HUDEP-2 (cell line): ENCODE data around the gene GALT.

ENCODE experiments used
- DNase-seq, 76 experiments: peaks; one replicate each; lab custom pipeline; 2025; ENCODE audit not compliant: unreplicated experiment in 76 of 76; lab: John Stamatoyannopoulos, UW

Gene GALT

DNA sequence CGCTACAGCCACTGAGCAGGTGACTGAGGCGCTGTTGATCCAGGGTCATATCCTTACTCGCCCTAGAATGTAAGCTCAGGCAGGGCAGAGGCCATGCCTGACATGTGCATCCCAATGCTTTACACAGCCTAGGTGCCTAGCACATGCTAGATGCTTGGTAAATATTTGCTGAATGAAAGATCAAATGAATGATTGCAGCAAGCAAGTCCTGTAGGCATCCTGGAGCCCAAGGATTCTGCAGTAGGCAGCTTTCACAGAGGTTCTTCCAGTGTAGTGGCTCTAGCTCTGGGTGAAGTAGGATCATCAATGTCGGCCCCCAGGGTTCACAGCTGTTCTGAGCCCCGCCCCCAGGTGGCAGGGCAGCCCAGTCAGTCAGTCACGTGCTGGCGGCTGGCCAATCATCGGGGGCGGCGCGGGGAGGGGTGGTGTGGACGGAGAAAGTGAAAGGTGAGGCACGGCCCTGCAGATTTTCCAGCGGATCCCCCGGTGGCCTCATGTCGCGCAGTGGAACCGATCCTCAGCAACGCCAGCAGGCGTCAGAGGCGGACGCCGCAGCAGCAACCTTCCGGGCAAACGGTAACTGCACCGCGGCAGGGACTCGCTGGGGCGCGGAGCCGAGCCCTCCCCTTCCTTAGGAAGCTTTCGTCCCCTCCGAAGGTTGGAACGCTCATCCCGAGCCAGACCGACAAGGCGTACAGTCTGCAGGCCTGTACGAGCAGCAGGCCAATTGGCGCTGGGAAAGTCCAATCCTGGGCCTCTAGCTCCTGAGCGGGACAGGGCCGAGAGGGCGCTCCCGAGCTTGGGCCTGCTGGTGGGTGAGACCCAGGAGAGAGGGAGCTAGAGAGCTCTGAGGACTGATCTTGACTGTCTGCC is at the start of gene GALT:
TSS of gene GALT (plus strand) at position 465 of the 873 bp plus-strand sequence. CDS start at position 495, 30 bp downstream.
- peak in 74 of 76 experiments; percentile 54 to 97 (median 89) for DNase-seq

DNA sequence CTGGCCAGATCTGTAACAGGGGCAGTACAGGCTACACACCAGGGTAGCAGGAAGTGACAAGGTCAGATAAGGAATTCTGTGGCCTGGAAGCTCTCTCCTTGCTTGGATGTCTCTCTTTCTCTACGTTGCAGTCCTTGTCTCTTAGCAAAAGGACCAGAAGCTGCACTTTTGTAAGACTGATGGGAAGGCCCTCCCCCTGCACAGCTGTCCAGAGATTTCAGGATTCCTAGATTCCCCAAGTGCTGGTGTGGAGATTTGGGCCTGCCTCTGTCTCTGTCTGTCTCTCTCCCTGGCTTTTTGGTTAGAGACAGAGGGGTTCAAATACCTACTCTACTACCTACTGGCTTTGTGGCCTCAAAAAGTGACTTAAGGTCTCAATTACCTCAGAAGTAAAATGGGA is 46.9 kb upstream of the GALT start:
- no peak for DNase-seq

DNA sequence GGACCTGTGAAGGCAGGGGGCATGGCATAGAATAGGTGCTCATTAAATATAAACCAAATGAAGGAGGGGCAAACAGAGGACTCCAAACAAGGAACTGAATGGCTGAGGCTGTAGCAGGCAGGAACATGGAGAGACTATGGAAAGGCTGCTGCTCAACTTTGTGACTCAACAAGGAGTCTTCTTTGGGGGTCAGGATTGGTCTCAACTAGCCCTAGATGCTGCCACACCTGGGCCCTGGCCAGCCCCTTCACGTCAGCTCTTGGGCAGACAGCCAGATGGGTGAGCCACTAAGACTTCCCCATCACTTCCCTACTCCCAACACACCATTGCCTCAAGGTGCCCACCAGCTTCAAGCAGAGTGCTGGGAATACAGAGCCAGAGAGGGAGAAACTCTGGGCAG is 45.6 kb upstream of the GALT start:
- no peak for DNase-seq

DNA sequence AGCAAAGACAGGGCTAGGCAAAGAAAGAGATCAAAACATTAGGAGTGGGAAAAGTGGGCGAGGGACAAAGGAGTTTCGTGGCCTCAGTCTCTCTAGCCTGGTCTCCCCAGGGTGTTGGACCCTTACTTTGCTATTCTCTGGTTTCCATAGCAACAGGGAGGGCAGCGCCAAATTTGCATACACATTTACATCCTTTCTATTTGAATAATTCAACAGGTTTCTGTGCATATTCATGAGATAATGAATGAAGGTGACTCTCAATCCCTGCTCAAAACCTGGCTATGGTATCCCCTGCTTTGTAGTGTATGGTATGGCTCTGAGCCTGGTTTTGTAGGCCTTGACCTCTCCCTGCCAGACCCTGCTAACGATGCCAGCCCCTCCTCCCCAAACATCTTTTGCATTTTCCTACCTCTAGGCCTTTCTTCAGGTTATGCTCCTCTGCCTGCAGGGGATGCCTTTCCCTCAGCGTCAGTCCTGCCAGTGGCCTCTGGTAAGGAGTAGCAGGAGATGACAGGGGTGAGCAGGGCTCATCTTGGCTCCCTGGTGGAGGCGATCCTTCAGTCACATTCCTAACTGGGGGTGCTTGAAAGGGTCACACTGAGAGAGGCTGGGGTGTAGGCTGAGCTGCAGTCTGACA is 44.4 kb upstream of the GALT start:
- DNase-seq = no peak

DNA sequence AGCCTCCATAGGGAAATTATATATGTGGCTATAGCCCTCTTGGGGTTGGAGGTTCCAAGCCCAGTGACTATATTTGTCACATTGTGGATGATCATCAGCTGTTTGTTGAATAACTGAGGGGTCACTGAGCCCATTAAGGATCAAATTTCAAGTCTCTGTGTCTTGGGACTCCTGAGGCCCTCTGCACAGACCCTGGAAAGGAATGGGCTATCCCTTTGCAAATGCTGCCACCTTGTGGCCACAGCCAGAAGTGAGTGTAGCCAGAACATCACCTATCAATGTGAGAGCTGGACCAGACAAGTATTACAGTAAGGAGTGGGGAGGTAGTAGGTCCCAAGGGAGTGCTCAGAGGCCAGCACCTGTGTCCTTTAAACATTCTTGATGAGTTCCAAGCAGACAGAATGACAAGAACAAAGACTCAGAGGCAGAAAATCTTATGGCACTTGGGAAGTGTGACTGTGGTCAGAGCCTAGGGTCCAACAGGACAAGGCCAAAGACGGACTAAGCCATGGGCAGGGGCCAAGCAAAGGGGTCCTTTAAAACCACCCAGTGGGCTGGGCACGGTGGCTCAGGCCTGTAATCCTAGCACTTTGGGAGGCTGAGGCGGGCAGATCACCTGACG is 42.8 kb upstream of the GALT start:
- DNase-seq = peak in 68 of 76 experiments; percentile 5 to 80 (median 48)

DNA sequence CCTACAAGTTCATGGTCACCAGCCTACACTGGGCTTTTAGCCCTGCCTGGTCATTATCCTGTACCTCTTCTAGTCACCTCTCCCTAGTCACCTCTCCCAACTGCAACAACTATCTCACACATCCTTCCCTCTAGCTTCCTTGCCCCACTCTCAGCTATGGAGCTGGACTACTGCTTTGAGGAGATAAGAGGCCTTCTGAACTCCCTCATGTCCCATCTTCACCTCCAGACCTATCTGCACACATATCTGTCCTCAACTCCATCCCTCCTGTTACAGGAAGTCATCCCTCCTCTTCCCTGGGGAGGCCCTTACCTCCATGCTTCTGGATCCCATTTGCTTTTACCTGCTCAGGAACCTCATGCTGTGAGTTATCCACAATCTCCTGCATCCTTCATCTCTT is 40.3 kb upstream of the GALT start:
- DNase-seq = no peak

DNA sequence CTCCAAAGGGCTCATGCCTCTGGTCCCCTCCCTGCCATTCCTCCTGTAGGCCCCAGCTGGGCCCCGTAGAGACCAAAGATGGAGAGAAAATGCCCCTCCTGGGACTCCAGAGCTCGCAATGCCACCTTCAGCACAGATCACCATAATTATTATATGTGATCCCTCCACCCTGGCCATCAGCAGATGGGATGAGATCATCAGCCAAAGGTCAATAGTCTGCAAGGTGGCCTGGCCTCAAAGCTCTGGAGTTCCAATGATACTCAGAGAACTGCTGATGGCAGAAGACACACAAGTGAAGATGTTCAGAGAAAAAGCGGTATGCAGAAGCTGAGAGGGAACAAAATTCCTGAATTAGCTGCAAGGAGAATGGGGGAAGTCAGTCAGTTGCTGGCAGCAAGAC is 39.6 kb upstream of the GALT start:
- no peak for DNase-seq

DNA sequence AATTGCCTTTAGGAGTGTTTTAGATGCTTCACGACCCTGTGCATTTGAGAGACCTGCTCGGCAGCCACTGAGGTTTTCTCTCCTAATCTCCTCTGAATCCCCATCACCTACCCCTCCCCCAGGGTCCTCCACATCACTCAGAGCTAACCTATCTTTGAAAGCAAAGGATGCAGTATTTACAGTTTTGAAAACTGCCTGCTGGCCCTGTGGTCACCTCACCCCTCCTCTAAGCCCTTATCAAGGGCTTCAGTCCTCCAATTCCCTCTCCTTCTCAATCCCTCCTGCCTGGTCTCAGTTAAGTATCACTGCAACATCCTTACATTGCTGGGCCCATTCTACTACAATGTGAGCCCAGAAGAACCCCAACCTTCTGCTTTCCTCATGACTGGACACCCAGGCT is 39.1 kb upstream of the GALT start:
- DNase-seq = no peak

DNA sequence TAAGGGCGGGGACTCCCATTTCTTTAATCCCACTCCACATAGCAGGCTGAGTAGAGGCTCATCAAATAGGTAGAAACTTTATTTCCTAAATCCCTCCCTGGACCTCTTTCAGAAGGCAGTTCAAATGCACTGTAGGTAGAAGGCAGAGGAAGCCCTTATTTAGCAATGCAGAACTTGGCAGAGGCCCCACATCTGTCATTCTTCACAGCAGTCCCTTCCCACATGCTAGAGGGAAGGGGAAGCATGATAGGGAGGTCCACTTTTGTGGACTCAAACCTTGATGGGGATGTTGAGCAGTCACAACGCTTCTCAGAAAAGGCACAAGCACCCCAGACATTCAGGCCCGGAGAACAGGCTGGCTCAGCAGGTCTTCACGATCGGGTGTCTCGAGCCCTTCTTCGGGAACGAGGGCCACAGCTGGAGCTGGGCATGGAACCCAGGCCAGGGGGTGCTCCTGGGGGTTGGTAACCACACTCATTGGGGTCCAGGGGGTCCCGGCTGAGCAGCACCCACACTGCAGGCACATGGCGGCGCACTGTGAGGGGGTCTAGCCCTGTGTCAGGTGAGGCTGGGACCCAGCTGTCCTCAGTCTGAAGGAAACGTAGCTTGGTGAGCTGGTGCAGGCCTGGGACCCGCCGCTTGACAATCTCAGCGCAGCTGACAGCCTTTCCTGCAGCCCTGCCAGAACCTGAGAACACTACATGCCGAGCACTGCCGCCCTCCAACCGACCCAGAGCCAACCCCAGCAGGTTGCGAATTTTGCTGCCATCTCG is 35.9 kb upstream of the GALT start:
- peak in 2 of 76 experiments; percentile 3 to 14 for DNase-seq

DNA sequence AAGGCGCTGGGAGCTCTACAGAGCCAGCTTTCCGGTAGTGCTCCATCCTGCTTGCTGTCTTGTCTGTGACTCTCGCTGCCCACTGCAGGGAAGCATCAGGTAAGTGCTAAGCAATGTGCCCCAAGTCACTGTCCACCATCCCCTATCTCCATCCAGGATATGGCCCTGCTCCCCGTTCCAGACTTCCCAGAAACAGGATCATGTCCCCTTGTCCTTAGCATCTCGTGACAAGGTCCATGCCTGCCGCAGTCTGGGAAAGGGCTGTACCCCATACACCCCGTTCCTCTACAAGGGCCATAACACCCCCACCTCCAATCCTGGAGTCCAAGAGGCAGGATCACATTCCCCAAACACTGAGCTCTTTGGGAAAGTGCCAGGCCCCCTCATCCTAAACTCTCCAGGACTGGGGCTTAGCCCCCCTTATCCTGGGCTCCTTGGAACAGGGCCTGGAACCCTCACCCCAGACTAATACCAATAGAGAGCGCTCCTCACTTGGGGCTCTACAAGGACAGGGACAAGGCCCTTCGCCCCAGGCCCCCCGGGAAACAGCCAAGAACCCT is 35.1 kb upstream of the GALT start:
- no peak for DNase-seq

DNA sequence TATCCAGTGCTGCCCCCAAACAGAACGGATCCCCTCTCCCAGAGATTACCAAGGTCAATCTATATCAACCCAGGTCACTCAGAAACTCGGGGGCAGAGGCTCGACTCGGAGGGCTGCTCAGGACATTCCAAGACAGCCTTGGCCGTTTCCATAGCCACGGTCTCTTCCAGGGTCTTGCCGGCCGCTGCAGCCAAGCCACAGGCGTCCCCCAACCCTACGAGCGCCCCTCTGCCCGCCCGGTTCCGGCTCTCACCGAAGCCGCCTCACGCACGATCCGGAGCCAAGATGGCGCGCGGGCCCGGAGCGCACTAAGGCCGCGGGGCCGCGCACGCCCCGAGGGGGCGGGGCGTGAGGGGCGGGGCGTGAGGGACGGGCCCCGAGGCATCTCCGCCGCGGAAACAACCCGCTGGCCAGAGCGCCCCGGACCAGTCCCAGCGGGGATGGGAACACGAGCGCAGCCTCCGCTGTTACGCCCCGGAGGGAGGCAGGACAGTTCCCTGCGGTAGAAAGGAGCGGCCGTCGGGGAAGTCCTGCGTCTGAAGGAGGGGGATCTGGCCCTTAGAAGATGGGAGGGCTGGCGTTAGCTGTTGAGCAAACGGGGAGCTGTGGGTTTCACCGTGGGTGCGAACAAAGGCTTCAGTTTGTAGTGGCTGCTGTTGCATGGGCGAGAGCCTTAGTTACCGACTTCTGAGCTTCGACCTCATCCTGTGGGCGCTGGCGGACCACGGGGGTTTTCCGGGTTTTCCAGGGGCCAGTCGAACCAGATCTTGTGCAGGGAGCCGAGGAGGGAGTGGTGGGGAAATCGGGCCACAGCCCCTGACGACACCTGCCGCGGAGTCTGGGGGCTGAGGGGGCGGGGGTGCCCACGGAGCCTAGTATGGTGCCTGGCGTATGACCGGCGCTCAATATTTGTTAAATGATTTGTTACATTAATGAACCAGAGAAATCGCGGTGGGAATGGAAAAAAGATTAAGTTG is 34.4 kb upstream of the GALT start, which contains the start of gene RPP25L:
TSS of gene RPP25L (minus strand) at position 287 of the 977 bp plus-strand sequence. CDS start 801 bp downstream, outside the sequence.
- DNase-seq = peak in 72 of 76 experiments; percentile 10 to 85 (median 66)

DNA sequence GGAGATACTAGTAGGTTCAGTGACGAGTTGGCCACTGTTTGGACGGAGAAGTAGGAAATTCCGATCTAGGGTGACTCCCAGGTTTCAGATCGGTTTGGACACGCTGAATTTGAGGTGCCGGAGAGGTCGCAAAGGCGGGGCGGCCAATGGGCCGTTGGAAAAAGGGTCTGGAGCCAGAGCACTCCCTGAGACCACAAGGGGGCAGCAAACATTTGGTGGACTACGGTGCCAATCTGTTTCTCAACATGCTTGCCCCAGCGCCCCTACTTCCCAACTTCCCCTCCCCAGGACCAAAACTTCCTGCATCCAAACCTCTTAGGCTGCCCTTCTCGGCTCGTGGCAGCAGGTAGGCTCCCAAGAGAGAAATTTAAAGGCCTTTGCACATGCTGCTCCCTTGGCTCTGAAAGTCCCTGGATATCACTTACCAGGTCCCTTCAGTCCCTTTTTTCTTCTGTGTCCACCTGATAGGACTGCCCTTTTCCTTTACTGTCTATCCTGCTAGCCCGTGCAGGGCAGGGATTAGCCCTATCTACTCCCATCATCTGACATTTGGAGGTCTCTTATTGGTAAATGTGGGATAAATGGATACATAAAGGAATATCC is 33.6 kb upstream of the GALT start:
- DNase-seq = peak in 66 of 76 experiments; percentile 20 to 83 (median 52)

DNA sequence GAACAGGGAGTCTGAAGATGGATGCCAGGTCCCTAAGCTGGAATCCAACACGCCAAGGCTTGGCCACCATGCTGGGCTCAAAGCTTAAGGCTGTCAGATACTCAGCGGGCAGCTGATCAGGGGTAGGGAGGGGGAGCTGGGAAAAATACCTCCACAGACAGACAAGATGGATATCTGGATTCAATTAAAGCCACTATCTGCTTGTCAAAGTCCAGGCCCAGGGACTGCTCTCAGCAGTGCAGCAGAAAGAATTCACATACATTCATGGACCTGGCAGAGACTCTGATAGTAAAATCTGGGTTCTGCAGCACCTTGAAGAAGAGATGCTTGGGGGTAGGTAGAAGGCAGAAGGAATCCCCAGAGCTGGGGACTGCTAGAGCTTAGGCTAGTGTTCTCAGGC is 31.3 kb upstream of the GALT start:
- no peak for DNase-seq

DNA sequence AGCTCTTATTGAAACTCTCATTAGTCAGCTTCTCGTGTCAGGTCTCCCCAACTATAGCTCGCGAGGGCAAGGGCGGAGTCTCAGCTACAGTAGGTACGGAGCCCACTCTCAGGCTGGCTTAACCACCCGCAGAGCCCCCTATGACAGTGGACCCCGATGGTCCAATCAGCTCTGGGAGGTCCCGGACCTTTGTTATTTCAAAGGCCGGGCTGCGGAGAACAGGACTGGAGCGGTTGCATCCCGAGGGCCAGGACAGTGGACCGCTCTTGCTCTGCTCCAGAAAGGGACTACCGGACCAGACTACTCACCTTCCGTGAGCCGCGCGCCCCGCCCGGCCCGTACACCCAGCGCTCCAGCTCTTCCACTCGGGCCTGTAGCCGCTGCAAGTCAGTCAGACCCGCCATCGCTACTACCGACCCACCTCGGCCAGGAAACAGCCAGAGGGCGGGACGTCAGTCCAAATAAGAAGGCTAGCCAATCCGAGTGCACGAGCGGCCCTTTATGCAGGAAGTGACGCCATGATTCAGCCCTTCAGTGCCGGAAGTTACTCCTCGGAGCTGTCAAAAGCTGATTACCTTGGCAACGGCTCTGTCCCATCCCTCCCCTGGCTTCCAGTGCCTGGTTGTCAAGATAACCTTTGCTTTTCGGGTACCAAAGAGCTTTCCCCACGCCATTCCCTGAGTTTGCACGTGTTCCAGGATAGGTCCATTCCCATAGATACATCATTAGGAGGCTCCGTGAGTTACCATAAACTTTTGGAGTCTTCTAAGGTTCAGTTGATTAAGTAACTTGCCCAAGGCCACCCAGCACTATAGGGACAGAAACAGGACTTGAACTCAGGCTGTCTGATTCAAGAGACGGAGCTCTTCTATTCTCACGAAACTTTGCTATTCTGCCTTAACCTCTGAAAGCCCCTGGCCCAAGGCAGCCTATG is 26.1 kb upstream of the GALT start, which contains the start of gene DCTN3:
TSS of gene DCTN3 (minus strand) at position 435 of the 934 bp plus-strand sequence. CDS start at position 404, 31 bp downstream.
- DNase-seq = peak in 74 of 76 experiments; percentile 21 to 94 (median 87)

DNA sequence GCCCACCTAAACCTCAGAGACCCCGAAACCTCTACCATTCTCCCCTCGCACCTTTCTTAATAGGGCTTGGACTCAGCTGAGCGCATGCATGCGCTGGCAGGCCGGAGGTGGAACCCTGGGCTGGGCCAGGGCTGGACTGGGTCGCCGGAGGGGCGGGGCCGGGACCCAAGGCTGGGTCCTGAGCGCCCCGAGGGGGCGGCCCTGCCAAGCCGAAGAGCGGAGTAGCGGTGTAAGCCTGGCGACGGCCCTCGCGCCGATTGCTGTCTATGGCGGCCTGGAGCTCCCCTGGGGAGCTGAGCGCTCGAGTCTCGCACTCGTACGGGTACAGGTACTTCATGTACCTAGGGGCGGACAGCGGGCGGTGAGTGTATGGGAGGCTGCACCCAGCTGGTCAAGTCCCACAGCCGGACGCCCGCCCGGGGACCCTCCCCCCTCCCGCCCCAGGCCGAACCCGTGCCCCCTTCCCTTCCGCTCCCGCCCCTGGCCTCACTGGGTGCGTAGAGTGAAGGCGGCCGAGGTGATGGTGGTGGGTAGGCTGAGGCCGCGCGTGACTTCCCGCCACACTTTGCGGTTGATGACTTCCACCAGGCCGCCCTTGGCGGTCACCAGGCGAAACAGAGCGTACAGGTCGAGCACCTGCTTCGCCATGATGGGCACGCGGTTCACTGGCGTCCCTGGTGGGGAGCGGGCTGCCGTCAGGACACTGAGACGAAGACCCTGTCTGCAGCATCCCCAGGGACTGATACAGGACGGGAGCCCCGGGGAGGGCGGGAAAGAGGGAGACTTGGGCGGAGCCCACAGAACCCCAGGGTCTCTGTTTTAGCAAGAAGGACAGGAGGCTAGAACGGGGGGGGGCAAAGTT is 22.9 kb upstream of the GALT start:
- no peak for DNase-seq

DNA sequence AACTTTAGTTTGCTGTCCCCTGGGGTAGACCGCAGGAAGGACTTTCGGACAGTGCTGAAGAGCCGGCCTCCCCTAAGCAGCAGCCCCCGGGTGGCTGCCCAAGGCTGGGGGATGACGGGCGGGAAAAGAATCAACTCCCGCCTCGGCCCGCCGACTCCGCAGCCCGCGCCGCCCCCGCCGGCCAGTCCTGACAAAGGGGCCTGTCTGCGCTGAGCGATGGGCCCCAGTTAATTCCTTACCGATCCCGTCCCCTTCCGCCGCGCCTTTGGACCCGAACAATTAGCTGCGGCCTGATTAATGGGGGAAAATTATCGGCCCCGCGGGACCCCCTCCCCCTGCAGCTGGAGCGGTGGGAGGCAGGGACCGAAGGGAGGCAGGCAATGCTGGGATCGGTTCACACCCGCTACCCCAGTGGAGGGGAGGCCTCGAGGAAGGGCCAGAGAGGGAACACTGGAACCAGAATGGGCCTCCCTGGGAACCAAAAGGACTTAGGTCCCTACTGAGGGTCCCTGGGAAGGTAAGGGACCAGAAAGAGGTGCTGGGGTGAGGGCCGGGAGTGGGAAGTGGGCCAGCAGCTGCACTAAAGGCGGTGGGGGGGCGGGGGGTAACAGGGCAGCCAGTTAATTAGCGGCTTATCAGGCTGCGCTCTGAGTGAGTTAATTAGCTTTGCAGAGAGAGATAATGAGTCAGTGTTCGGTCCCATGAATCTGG is 21.8 kb upstream of the GALT start:
- DNase-seq = no peak
